Erythroblast (primary cell): ENCODE results near the gene CCDC169.

Experiments
- GATA1 ChIP-seq: IDR thresholded peaks from 2 replicates; pipeline ENCODE4 v1.6.1; 2011; ENCODE audit warnings: low read depth, mild to moderate bottlenecking, control low read depth, low read length, moderate library complexity
- POLR2A ChIP-seq: IDR thresholded peaks from 2 replicates; pipeline ENCODE4 v1.6.1; 2011; ENCODE audit warnings: mild to moderate bottlenecking, low read length

DNA sequence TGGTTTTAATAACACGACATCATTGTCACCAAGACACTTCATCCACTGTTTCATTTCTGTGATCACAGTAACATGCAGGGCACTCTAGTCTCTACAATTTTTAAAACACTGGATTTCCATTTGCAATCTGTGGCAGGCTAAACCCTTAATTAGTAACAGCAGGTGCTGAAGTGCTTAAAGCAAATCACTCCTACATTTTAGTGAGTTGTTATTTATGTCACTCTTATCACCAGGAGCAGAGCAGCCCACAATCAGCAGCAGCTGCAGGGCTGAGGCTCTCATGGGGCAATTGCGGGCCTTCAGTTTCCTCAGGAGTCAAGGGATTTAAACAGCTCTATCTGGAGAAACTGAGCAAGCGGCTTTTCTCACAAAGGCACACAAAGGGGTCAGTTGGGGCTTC lies 84.8 kb downstream of the CCDC169 start:
- no peak for TF ChIP-seq POLR2A
- no peak for TF ChIP-seq GATA1
